Stomach (tissue), 4 donors: ENCODE results near the gene PKIB.

Experiments used
- CTCF ChIP-seq, 7 experiments: fragments of 450-650 bp in 4 of 7; fragments of 200-600 bp in 3 of 7; sonication (generic) in 3 of 7; IDR thresholded peaks; one replicate each; pipeline ENCODE4 v1.5.1; 2016 to 2019; ENCODE audit warnings: antibody characterized with exemption in 7 of 7, control low read depth in 2 of 7, mild to moderate bottlenecking in 1 of 7
- EP300 ChIP-seq: sonication (generic); formaldehyde crosslinking; IDR thresholded peaks from one replicate; pipeline ENCODE4 v1.6.1; 2017; ENCODE audit warnings: antibody characterized with exemption
- POLR2A ChIP-seq, 4 donors: fragments of 450-650 bp; IDR thresholded peaks; one replicate each; pipeline ENCODE4 v1.6.1; 2016; ENCODE audit warnings: antibody characterized with exemption in 4 of 4, control low read depth in 2 of 4, mild to moderate bottlenecking in 1 of 4, moderate library complexity in 1 of 4

GRCh38 chr6:122772724-122773415, 162.7 kb downstream of the PKIB start:
- no peak for TF ChIP-seq POLR2A (IDR thresholded peaks at IDR 0.05)
- TF ChIP-seq EP300, result no peak
- no peak for TF ChIP-seq CTCF (IDR thresholded peaks at IDR 0.05)
